AG20443 (cell line): ENCODE measurements around the gene HNRNPUL1.

ENCODE experiments used
- DNase-seq: peaks from one replicate; pipeline ENCODE4 v3.0.0; 2012; ENCODE audit warnings: low spot score, mixed read lengths

The HNRNPUL1 gene

GRCh38 chr19:41353466-41354342 lies 89.5 kb downstream of the HNRNPUL1 start, which contains the start of gene TGFB1:
Gene TGFB1 (minus strand): TSS chr19:41353922. CDS start chr19:41353044, 878 bp downstream.
- DNase-seq = peak; percentile 96

GRCh38 chr19:41354343-41354953 lies 90.3 kb downstream of the HNRNPUL1 start:
- DNase-seq = no peak

- no peak for DNase-seq
Measured at GRCh38 chr19:41355035-41355434, 90.9 kb downstream of the HNRNPUL1 start.

GRCh38 chr19:41355802-41356201 lies 91.6 kb downstream of the HNRNPUL1 start:
- no peak for DNase-seq

- no peak for DNase-seq
Measured at GRCh38 chr19:41356984-41357739, 93.0 kb downstream of the HNRNPUL1 start.
